WTC11 (cell line): ENCODE measurements around the gene KRT36. TPM values are rescaled to one million over a fixed set of nuclear protein-coding genes. Genes with fewer than 3 reads are reported as not detected.

Experiments used
- ATAC-seq: fragments of 200-7000 bp; cut with Tn5 transposase; 2 replicates; pipeline ENCODE4 v1.10.0; 2021; ENCODE audit warnings: mild to moderate bottlenecking, moderate library complexity
- CTCF ChIA-PET: fragments of 300-600 bp; sonication (Branson Sonifier 250); formaldehyde crosslinking; loops from one replicate; lab custom pipeline; 2021; ENCODE audit warnings: antibody characterized with exemption; lab: Charles Lee
- POLR2A ChIA-PET: fragments of 350-600 bp; sonication (Branson Sonifier 250); formaldehyde crosslinking; loops from one replicate; lab custom pipeline; 2021; ENCODE audit warnings: antibody characterized with exemption; lab: Charles Lee
- DNase-seq: peaks from one replicate; pipeline ENCODE4 v3.0.0; 2021; ENCODE audit warnings: low spot score
- H3K27ac Mint-ChIP-seq: 2 replicates; pipeline ENCODE4 v1.8.0; 2021; ENCODE audit warnings: mixed read lengths
- H3K27me3 Mint-ChIP-seq: 2 replicates; pipeline ENCODE4 v1.8.0; 2021; ENCODE audit warnings: low read depth, mild to moderate bottlenecking, moderate library complexity, mixed read lengths
- H3K36me3 Mint-ChIP-seq: 2 replicates; pipeline ENCODE4 v1.8.0; 2021; ENCODE audit warnings: mixed read lengths
- H3K4me1 Mint-ChIP-seq: 2 replicates; pipeline ENCODE4 v1.8.0; 2022; ENCODE audit warnings: mixed read lengths
- H3K4me3 Mint-ChIP-seq: 2 replicates; pipeline ENCODE4 v1.8.0; 2021; ENCODE audit warnings: mild to moderate bottlenecking, moderate library complexity, mixed read lengths
- H3K9me3 Mint-ChIP-seq: 2 replicates; pipeline ENCODE4 v1.8.0; 2021; ENCODE audit warnings: mixed read lengths
- CBFB ChIP-seq: sonication (generic); formaldehyde crosslinking; IDR thresholded peaks from 2 replicates; pipeline ENCODE4 v1.8.1; 2022; ENCODE audit warnings: mild to moderate bottlenecking, low read depth, missing genetic modification reagents
- FOXJ3 ChIP-seq: sonication (generic); formaldehyde crosslinking; IDR thresholded peaks from 2 replicates; pipeline ENCODE4 v1.9.0; 2021; ENCODE audit warnings: missing genetic modification reagents, mild to moderate bottlenecking, borderline replicate concordance
- FOXK1 ChIP-seq: sonication (generic); formaldehyde crosslinking; IDR thresholded peaks from 2 replicates; pipeline ENCODE4 v1.8.0; 2022; ENCODE audit warnings: mild to moderate bottlenecking, moderate library complexity, missing genetic modification reagents
- IRF2 ChIP-seq: sonication (generic); formaldehyde crosslinking; IDR thresholded peaks from 2 replicates; pipeline ENCODE4 v1.8.0; 2022; ENCODE audit warnings: low read depth, missing genetic modification reagents, borderline replicate concordance
- MYBL2 ChIP-seq: sonication (generic); formaldehyde crosslinking; IDR thresholded peaks from 2 replicates; pipeline ENCODE4 v1.8.1; 2023; ENCODE audit warnings: mild to moderate bottlenecking, moderate library complexity, missing genetic modification reagents
- NFE2L1 ChIP-seq: sonication (generic); formaldehyde crosslinking; IDR thresholded peaks from 2 replicates; pipeline ENCODE4 v1.8.1; 2023; ENCODE audit warnings: missing genetic modification reagents
- SMAD4 ChIP-seq: sonication (generic); formaldehyde crosslinking; IDR thresholded peaks from 2 replicates; pipeline ENCODE4 v1.8.0; 2022; ENCODE audit warnings: mild to moderate bottlenecking, missing genetic modification reagents
- SP1 ChIP-seq: sonication (generic); formaldehyde crosslinking; conservative IDR thresholded peaks from 2 replicates; pipeline ENCODE4 v1.8.1; 2022; ENCODE audit warnings: missing genetic modification reagents
- total RNA-seq: library from RNA; stranded (reverse); gene quantifications from 3 replicates; pipeline ENCODE4 v1.2.3, GENCODE V29; 2021
- TF ChIP-seq, protein P1 (sequence below): sonication (generic); formaldehyde crosslinking; IDR thresholded peaks from 2 replicates; pipeline ENCODE4 v1.8.0; 2022; ENCODE audit warnings: mild to moderate bottlenecking, missing genetic modification reagents
- TF ChIP-seq, protein P2 (sequence below): sonication (generic); formaldehyde crosslinking; IDR thresholded peaks from 2 replicates; pipeline ENCODE4 v1.8.1; 2022; ENCODE audit warnings: mild to moderate bottlenecking, moderate library complexity, missing genetic modification reagents
- TF ChIP-seq, protein P3 (sequence below): sonication (generic); formaldehyde crosslinking; IDR thresholded peaks from 2 replicates; pipeline ENCODE4 v1.8.1; 2023; ENCODE audit warnings: mild to moderate bottlenecking, missing genetic modification reagents
- TF ChIP-seq, protein P4 (sequence below): sonication (generic); formaldehyde crosslinking; IDR thresholded peaks from 2 replicates; pipeline ENCODE4 v1.8.0; 2023; ENCODE audit warnings: missing genetic modification reagents, mild to moderate bottlenecking, borderline replicate concordance
- TF ChIP-seq, protein P5 (sequence below): sonication (generic); formaldehyde crosslinking; IDR thresholded peaks from 2 replicates; pipeline ENCODE4 v1.8.1; 2023; ENCODE audit warnings: mild to moderate bottlenecking, missing genetic modification reagents

KRT36 gene
- total RNA-seq, 1 experiment from 2014 or later: not detected

DNA sequence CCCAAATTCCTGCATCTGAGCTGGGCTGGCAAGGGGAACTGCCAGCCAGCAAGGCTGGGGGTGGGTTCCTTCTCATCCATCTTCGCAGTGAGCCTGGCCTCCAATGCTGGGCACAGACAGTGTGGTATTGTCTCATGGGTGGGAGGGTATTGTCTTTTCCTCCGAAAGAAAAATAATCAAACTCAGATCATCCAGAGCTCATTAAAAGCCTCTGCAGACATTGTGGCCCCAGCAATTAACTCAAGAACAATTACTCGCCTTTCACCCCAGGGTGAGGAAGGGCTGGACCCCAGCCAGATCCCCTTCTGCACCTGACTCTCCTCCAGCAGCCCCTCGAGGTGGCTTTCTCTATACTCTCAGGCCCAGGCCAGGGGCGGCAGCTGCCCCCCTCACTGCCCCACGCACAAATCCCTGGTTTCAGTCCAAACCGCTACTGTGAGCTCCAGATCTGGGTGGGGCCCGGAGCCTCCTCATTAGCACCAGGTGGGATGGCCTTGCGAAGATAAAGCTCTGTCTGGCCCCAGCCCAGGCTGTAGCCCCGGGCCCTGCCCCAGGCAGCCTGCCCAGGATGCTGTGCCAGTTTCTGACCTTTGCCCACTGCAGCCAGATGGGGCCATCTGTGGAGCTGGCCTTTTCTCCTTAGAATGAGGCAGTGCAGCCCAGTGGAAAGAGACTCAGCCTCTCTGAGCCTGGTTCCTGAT lies 31.3 kb upstream of the KRT36 start:
- no peaks in the 10 kb centered on the region for H3K9me3 Mint-ChIP-seq
- no peaks in the 10 kb centered on the region; the same call in 1 of the 2 replicates for H3K27me3 Mint-ChIP-seq
- no peak for ATAC-seq
- H3K4me3 Mint-ChIP-seq: no peak overlapping the region
- peaks cover 24% of the 10 kb centered on the region for H3K4me1 Mint-ChIP-seq
- H3K27ac Mint-ChIP-seq: no peak overlapping the region; the same call in 1 of the 2 replicates
- POLR2A ChIA-PET: interaction anchor here (0.7 to 1.3 kb wide), 2 partner anchors 9 to 28 kb away, joined by 3 to 4 read pairs; no protein-coding TSS in a partner anchor
- no peak for DNase-seq
- TF ChIP-seq, protein P1, sequence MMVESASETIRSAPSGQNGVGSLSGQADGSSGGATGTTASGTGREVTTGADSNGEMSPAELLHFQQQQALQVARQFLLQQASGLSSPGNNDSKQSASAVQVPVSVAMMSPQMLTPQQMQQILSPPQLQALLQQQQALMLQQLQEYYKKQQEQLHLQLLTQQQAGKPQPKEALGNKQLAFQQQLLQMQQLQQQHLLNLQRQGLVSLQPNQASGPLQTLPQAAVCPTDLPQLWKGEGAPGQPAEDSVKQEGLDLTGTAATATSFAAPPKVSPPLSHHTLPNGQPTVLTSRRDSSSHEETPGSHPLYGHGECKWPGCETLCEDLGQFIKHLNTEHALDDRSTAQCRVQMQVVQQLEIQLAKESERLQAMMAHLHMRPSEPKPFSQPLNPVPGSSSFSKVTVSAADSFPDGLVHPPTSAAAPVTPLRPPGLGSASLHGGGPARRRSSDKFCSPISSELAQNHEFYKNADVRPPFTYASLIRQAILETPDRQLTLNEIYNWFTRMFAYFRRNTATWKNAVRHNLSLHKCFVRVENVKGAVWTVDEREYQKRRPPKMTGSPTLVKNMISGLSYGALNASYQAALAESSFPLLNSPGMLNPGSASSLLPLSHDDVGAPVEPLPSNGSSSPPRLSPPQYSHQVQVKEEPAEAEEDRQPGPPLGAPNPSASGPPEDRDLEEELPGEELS (CRISPR knock-in tag): no peak
- TF ChIP-seq MYBL2 (CRISPR knock-in tag): no peak
- TF ChIP-seq CBFB (CRISPR knock-in tag): no peak
- TF ChIP-seq SMAD4 (CRISPR knock-in tag): no peak
- no peak for TF ChIP-seq FOXK1 (CRISPR knock-in tag)
- no peak for TF ChIP-seq NFE2L1
- H3K36me3 Mint-ChIP-seq: peaks cover 26% of the 10 kb centered on the region
- CTCF ChIA-PET: interaction anchor here (1.9 to 2.9 kb wide), 5 partner anchors 28 to 145 kb away, joined by 10 to 52 read pairs (median 12); no protein-coding TSS in a partner anchor

DNA sequence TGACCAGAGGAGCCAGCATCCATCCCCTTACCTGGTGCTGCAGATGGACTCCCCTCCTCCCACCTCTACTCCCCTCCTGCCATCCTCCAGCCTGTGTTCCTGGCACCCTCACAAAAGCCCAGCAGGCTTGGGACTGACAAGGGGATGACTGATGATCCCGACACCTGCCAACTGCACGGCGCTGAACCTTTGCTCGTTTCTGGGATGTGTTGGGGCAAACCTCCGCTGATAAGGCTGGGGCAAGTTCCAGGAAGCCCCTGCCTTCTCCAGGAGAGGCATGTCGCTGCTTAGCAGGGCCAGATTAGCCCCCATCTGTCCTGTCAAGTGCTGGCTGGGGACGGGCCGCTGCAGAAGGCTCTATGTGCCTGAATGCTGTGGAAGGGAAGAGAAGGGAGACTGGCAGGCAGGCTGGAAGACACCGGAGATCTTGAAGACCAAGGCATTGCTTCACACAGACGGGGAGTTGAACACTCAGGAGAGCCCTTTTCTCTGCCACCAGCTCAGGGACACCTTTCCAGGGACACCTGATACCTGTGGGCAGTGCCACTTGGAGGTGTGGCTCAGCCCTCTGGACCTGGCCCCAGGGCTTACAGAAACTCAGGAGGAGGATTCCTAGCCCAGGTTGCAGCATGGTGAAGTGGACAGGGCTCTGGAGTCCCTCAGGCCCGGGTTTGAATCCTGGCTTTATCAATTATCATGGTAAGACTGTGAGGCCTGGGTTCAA lies 30.0 kb upstream of the KRT36 start:
- Mint-ChIP-seq H3K36me3 (peaks cover 17% of the 10 kb centered on the region), H3K27me3 (no peaks in the 10 kb centered on the region), H3K4me3 (no peak overlapping the region), H3K4me1 (peaks cover 21% of the 10 kb centered on the region), H3K27ac (peak overlapping the region; percentile 45; the same call in 1 of the 2 replicates), H3K9me3 (no peaks in the 10 kb centered on the region)
- no peak for DNase-seq
- POLR2A ChIA-PET: no interaction called here
- TF ChIP-seq SP1 (CRISPR knock-in tag): no peak
- TF ChIP-seq, protein P2, sequence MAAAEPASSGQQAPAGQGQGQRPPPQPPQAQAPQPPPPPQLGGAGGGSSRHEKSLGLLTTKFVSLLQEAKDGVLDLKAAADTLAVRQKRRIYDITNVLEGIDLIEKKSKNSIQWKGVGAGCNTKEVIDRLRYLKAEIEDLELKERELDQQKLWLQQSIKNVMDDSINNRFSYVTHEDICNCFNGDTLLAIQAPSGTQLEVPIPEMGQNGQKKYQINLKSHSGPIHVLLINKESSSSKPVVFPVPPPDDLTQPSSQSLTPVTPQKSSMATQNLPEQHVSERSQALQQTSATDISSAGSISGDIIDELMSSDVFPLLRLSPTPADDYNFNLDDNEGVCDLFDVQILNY (CRISPR knock-in tag): no peak
- ATAC-seq: no peak
- CTCF ChIA-PET: interaction anchor here (1.0 to 15.4 kb wide), 3 partner anchors 29 to 143 kb away, joined by 3 to 116 read pairs (median 5); no protein-coding TSS in a partner anchor

DNA sequence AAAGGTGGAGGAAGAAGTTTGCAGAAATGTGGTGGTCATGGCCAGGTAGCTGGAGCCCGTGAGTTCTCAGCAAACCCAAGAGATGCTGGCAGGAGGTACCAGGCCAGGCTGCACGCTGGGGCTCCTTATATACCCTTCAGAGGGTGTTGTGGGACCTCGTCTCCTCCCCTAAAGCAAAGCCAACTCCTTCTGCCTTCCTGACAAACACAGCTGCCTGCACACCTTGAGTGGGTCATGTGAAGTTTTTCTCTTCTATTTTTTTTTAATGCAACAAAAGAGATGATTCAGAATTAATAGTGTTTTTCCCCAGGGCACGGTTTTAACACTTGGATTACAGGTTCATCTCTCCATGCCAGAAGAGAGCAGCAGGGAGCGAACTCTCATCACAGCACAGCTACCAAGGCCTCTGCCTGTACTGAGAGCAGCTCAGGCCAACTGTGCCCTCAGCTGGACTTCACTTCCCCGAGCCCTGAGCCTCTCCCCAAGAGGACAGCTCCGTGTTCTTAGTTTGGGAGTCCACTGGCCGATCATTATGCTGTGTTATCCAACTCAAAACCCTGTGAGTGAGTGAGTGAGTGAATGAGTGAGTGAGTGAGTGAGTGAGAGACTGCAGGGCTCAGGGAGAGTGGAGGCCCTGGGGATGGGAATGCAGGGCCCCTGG lies 29.2 kb upstream of the KRT36 start, which contains the start of gene KRT15:
Gene KRT15 (minus strand): TSS at position 102 of the 661 bp plus-strand sequence. CDS start 63 bp downstream, at position 39.
- no peak for ATAC-seq
- POLR2A ChIA-PET: interaction anchor here (0.6 kb wide), 1 partner anchor 12 kb away, joined by 3 read pairs; no protein-coding TSS in a partner anchor
- TF ChIP-seq, protein P3, sequence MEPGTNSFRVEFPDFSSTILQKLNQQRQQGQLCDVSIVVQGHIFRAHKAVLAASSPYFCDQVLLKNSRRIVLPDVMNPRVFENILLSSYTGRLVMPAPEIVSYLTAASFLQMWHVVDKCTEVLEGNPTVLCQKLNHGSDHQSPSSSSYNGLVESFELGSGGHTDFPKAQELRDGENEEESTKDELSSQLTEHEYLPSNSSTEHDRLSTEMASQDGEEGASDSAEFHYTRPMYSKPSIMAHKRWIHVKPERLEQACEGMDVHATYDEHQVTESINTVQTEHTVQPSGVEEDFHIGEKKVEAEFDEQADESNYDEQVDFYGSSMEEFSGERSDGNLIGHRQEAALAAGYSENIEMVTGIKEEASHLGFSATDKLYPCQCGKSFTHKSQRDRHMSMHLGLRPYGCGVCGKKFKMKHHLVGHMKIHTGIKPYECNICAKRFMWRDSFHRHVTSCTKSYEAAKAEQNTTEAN (CRISPR knock-in tag): no peak
- TF ChIP-seq, protein P4, sequence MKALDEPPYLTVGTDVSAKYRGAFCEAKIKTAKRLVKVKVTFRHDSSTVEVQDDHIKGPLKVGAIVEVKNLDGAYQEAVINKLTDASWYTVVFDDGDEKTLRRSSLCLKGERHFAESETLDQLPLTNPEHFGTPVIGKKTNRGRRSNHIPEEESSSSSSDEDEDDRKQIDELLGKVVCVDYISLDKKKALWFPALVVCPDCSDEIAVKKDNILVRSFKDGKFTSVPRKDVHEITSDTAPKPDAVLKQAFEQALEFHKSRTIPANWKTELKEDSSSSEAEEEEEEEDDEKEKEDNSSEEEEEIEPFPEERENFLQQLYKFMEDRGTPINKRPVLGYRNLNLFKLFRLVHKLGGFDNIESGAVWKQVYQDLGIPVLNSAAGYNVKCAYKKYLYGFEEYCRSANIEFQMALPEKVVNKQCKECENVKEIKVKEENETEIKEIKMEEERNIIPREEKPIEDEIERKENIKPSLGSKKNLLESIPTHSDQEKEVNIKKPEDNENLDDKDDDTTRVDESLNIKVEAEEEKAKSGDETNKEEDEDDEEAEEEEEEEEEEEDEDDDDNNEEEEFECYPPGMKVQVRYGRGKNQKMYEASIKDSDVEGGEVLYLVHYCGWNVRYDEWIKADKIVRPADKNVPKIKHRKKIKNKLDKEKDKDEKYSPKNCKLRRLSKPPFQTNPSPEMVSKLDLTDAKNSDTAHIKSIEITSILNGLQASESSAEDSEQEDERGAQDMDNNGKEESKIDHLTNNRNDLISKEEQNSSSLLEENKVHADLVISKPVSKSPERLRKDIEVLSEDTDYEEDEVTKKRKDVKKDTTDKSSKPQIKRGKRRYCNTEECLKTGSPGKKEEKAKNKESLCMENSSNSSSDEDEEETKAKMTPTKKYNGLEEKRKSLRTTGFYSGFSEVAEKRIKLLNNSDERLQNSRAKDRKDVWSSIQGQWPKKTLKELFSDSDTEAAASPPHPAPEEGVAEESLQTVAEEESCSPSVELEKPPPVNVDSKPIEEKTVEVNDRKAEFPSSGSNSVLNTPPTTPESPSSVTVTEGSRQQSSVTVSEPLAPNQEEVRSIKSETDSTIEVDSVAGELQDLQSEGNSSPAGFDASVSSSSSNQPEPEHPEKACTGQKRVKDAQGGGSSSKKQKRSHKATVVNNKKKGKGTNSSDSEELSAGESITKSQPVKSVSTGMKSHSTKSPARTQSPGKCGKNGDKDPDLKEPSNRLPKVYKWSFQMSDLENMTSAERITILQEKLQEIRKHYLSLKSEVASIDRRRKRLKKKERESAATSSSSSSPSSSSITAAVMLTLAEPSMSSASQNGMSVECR (CRISPR knock-in tag): no peak
- TF ChIP-seq IRF2 (no peak), FOXJ3 (CRISPR knock-in tag) (no peak)
- TF ChIP-seq, protein P1 (CRISPR knock-in tag): no peak
- TF ChIP-seq, protein P5, sequence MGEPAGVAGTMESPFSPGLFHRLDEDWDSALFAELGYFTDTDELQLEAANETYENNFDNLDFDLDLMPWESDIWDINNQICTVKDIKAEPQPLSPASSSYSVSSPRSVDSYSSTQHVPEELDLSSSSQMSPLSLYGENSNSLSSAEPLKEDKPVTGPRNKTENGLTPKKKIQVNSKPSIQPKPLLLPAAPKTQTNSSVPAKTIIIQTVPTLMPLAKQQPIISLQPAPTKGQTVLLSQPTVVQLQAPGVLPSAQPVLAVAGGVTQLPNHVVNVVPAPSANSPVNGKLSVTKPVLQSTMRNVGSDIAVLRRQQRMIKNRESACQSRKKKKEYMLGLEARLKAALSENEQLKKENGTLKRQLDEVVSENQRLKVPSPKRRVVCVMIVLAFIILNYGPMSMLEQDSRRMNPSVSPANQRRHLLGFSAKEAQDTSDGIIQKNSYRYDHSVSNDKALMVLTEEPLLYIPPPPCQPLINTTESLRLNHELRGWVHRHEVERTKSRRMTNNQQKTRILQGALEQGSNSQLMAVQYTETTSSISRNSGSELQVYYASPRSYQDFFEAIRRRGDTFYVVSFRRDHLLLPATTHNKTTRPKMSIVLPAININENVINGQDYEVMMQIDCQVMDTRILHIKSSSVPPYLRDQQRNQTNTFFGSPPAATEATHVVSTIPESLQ: no peak

More for the DNA sequence above, 29.2 kb upstream of the KRT36 start, which contains the start of gene KRT15:
- H3K27me3 Mint-ChIP-seq: no peaks in the 10 kb centered on the region
- DNase-seq: no peak
- H3K9me3 Mint-ChIP-seq: no peaks in the 10 kb centered on the region
- peaks cover 10% of the 10 kb centered on the region for H3K36me3 Mint-ChIP-seq
- no peak within 1 kb of the TSS for H3K4me3 Mint-ChIP-seq
- peak within 1 kb of the TSS; percentile 57; the same call in 1 of the 2 replicates for H3K27ac Mint-ChIP-seq
- CTCF ChIA-PET: interaction anchor here (0.6 to 15.4 kb wide), 5 partner anchors 17 to 144 kb away, joined by 3 to 116 read pairs (median 4); no protein-coding TSS in a partner anchor
- peaks cover 21% of the 10 kb centered on the region for H3K4me1 Mint-ChIP-seq
